Upper lobe of left lung (tissue), 4 donors: ENCODE results near the gene FOXP1.

Source experiments
- POLR2A ChIP-seq, 4 donors: fragments of 450-650 bp; IDR thresholded peaks; one replicate each; pipeline ENCODE4 v1.5.1; 2016 to 2017; ENCODE audit warnings: antibody characterized with exemption in 4 of 4, mild to moderate bottlenecking in 2 of 4
- TF ChIP-seq, protein P1 (sequence below), 6 experiments: fragments of 450-650 bp in 4 of 6; fragments of 200-600 bp in 2 of 6; sonication (generic) in 2 of 6; IDR thresholded peaks; one replicate each; pipeline ENCODE4 v1.5.1; 2016 to 2019; ENCODE audit warnings: antibody characterized with exemption in 6 of 6

- TF ChIP-seq, protein P1, sequence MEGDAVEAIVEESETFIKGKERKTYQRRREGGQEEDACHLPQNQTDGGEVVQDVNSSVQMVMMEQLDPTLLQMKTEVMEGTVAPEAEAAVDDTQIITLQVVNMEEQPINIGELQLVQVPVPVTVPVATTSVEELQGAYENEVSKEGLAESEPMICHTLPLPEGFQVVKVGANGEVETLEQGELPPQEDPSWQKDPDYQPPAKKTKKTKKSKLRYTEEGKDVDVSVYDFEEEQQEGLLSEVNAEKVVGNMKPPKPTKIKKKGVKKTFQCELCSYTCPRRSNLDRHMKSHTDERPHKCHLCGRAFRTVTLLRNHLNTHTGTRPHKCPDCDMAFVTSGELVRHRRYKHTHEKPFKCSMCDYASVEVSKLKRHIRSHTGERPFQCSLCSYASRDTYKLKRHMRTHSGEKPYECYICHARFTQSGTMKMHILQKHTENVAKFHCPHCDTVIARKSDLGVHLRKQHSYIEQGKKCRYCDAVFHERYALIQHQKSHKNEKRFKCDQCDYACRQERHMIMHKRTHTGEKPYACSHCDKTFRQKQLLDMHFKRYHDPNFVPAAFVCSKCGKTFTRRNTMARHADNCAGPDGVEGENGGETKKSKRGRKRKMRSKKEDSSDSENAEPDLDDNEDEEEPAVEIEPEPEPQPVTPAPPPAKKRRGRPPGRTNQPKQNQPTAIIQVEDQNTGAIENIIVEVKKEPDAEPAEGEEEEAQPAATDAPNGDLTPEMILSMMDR (IDR thresholded peaks at IDR 0.05) = no peak
- TF ChIP-seq POLR2A (IDR thresholded peaks at IDR 0.05) = no peak
Observed at GRCh38 chr3:71135373-71136088, 448.0 kb downstream of the FOXP1 start.
